MG63 (cell line): Measurements from ENCODE around the gene SLC6A13. TPM values are rescaled to one million over a fixed set of nuclear protein-coding genes. Genes with fewer than 3 reads are reported as not detected.
A peak's percentile ranks its signal among the peaks of the same experiment; 100 is the strongest.
"Not testable (repeated sequence)": the region's sequence is repeated elsewhere in the genome, so short reads cannot be mapped to it uniquely, and the experiment has no call there.

ENCODE experiments used
- DNase-seq: peaks from one replicate; pipeline ENCODE4 v3.0.0-alpha.2; 2020
- H3K27me3 ChIP-seq: fragments of 250-450 bp; sonication (Bioruptor Pico); 2 replicates; pipeline ENCODE4 v1.5.1; 2020; ENCODE audit warnings: mild to moderate bottlenecking, moderate library complexity
- H3K36me3 ChIP-seq: fragments of 250-450 bp; sonication (Bioruptor Pico); 2 replicates; pipeline ENCODE4 v1.5.1; 2020; ENCODE audit warnings: mild to moderate bottlenecking, moderate library complexity
- H3K4me3 ChIP-seq: fragments of 250-450 bp; sonication (Bioruptor Pico); 2 replicates; pipeline ENCODE4 v1.5.1; 2020; ENCODE audit warnings: mild to moderate bottlenecking, moderate library complexity
- H3K9me3 ChIP-seq: fragments of 250-450 bp; sonication (Bioruptor Pico); 2 replicates; pipeline ENCODE4 v1.5.1; 2020; ENCODE audit warnings: mild to moderate bottlenecking, moderate library complexity
- total RNA-seq: library from RNA; depleted of rRNA; stranded (reverse); fragments of >200 nt; shearing (Covaris generic); gene quantifications from 2 replicates; pipeline ENCODE4 v1.2.3, GENCODE V29; 2014; ENCODE audit warnings: low replicate concordance

The SLC6A13 gene
- total RNA-seq, 1 experiment from 2014 or later: not detected

- no peaks in the 10 kb centered on the region for H3K36me3 ChIP-seq
- no peaks in the 10 kb centered on the region for H3K9me3 ChIP-seq
- no peak overlapping the region for H3K4me3 ChIP-seq
- DNase-seq: peak; percentile 39
- peaks cover 42% of the 10 kb centered on the region for H3K27me3 ChIP-seq
These were observed 60.4 kb downstream of the SLC6A13 start for GRCh38 chr12:202081-202731.

GRCh38 chr12:201361-201760 lies 61.3 kb downstream of the SLC6A13 start:
- Histone ChIP-seq H3K9me3 (no peaks in the 10 kb centered on the region), H3K27me3 (peaks cover 42% of the 10 kb centered on the region), H3K36me3 (no peaks in the 10 kb centered on the region), H3K4me3 (no peak overlapping the region)
- no peak for DNase-seq

GRCh38 chr12:198705-199104 lies 63.9 kb downstream of the SLC6A13 start:
- H3K4me3 ChIP-seq: no peak overlapping the region
- no peak for DNase-seq
- H3K36me3 ChIP-seq: no peaks in the 10 kb centered on the region
- no peaks in the 10 kb centered on the region for H3K9me3 ChIP-seq
- peaks cover 38% of the 10 kb centered on the region for H3K27me3 ChIP-seq

GRCh38 chr12:197911-198695 lies 64.5 kb downstream of the SLC6A13 start:
- Histone ChIP-seq H3K9me3 (no peaks in the 10 kb centered on the region), H3K27me3 (peaks cover 37% of the 10 kb centered on the region), H3K36me3 (no peaks in the 10 kb centered on the region), H3K4me3 (no peak overlapping the region)
- no peak for DNase-seq

GRCh38 chr12:197347-197746 lies 65.3 kb downstream of the SLC6A13 start:
- DNase-seq: no peak
- no peaks in the 10 kb centered on the region for H3K9me3 ChIP-seq
- peaks cover 31% of the 10 kb centered on the region for H3K27me3 ChIP-seq
- no peak overlapping the region for H3K4me3 ChIP-seq
- H3K36me3 ChIP-seq: no peaks in the 10 kb centered on the region

- peaks cover 29% of the 10 kb centered on the region for H3K27me3 ChIP-seq
- DNase-seq: no peak
These were observed 66.2 kb downstream of the SLC6A13 start for GRCh38 chr12:196436-196835.

GRCh38 chr12:195951-196350 lies 66.7 kb downstream of the SLC6A13 start:
- no peak for DNase-seq
- H3K4me3 ChIP-seq: no peak overlapping the region
- no peaks in the 10 kb centered on the region for H3K36me3 ChIP-seq
- H3K27me3 ChIP-seq: peaks cover 26% of the 10 kb centered on the region
- no peaks in the 10 kb centered on the region for H3K9me3 ChIP-seq

More at GRCh38 chr12:196436-196835, 66.2 kb downstream of the SLC6A13 start:
- Histone ChIP-seq H3K36me3 (no peaks in the 10 kb centered on the region), H3K4me3 (no peak overlapping the region), H3K9me3 (no peaks in the 10 kb centered on the region)

- Histone ChIP-seq H3K27me3 (peaks cover 18% of the 10 kb centered on the region), H3K36me3 (no peaks in the 10 kb centered on the region), H3K4me3 (no peak overlapping the region), H3K9me3 (no peaks in the 10 kb centered on the region)
- no peak for DNase-seq
These were observed 67.5 kb downstream of the SLC6A13 start for GRCh38 chr12:195156-195555.

- Histone ChIP-seq H3K4me3 (no peak overlapping the region), H3K9me3 (no peaks in the 10 kb centered on the region), H3K27me3 (peaks cover 12% of the 10 kb centered on the region), H3K36me3 (no peaks in the 10 kb centered on the region)
- no peak for DNase-seq
These were observed 68.4 kb downstream of the SLC6A13 start for GRCh38 chr12:194276-194675.

GRCh38 chr12:193261-193660 lies 69.4 kb downstream of the SLC6A13 start:
- no peak for DNase-seq
- Histone ChIP-seq H3K9me3 (no peaks in the 10 kb centered on the region), H3K27me3 (peaks cover 11% of the 10 kb centered on the region), H3K4me3 (no peak overlapping the region), H3K36me3 (no peaks in the 10 kb centered on the region)

- no peak overlapping the region for H3K4me3 ChIP-seq
- H3K27me3 ChIP-seq: peaks cover 11% of the 10 kb centered on the region
- no peaks in the 10 kb centered on the region for H3K9me3 ChIP-seq
- H3K36me3 ChIP-seq: no peaks in the 10 kb centered on the region
- DNase-seq: no peak
These were observed 71.1 kb downstream of the SLC6A13 start for GRCh38 chr12:191541-191940.

- Histone ChIP-seq H3K27me3 (peaks cover 11% of the 10 kb centered on the region), H3K36me3 (no peaks in the 10 kb centered on the region), H3K4me3 (no peak overlapping the region), H3K9me3 (no peaks in the 10 kb centered on the region)
- no peak for DNase-seq
These were observed 71.8 kb downstream of the SLC6A13 start for GRCh38 chr12:190881-191280.

GRCh38 chr12:189622-189962 lies 73.0 kb downstream of the SLC6A13 start:
- H3K9me3 ChIP-seq: no peaks in the 10 kb centered on the region
- H3K36me3 ChIP-seq: no peaks in the 10 kb centered on the region
- no peak for DNase-seq
- H3K4me3 ChIP-seq: no peak overlapping the region
- H3K27me3 ChIP-seq: peaks cover 11% of the 10 kb centered on the region

- Histone ChIP-seq H3K27me3 (peaks cover 6% of the 10 kb centered on the region), H3K4me3 (peak overlapping the region; percentile 41), H3K36me3 (no peaks in the 10 kb centered on the region), H3K9me3 (no peaks in the 10 kb centered on the region)
- DNase-seq: peak; percentile 70
These were observed 73.6 kb downstream of the SLC6A13 start for GRCh38 chr12:188910-189621.

- peak overlapping the region; percentile 41 for H3K4me3 ChIP-seq
- not testable (repeated sequence) for H3K9me3 ChIP-seq, H3K36me3 ChIP-seq, DNase-seq, H3K27me3 ChIP-seq
These were observed 74.4 kb downstream of the SLC6A13 start for GRCh38 chr12:187986-188909.

GRCh38 chr12:186006-186625 lies 76.5 kb downstream of the SLC6A13 start:
- no peaks in the 10 kb centered on the region for H3K36me3 ChIP-seq
- no peak overlapping the region for H3K4me3 ChIP-seq
- no peaks in the 10 kb centered on the region for H3K9me3 ChIP-seq
- no peaks in the 10 kb centered on the region for H3K27me3 ChIP-seq
- DNase-seq: no peak
